GM18499 (cell line): Measurements from ENCODE around the gene DDX6.
"Not testable (repeated sequence)": the region's sequence is repeated elsewhere in the genome, so short reads cannot be mapped to it uniquely, and the experiment has no call there.

Experiments
- ATAC-seq: cut with Tn5 transposase; IDR thresholded peaks from one replicate; pipeline ENCODE4 v1.9.1; 2021; ENCODE audit warnings: moderate number of reproducible peaks; ENCODE audit not compliant: insufficient read depth, unreplicated experiment

Gene DDX6

DNA sequence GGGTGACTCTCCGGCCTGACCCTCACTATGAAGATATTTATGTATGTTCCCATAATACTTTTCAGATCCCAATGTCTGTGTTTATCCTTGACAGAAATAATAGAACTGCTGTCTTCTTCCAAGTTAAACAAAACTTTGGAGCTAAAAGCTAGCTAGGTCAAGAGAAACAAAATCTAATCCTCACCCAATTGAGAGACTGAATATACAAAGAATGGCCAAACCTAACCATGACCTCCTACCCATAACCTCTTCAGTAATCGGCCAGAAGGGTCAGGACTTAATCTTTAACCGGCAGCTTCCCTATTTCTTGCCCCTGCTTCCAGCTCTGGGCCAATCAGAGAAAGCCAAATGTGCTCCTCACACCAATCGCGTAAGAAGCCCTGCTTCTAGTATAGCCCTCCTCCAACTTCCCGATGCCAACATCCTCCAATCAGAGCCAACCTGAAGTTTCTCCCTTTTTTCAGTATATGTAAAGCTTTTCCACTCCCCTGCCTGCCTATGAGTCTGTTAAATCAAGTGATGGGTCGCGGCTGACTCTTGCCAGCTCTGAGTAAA is 1.7 kb upstream of the DDX6 start:
- ATAC-seq, result peak; percentile 58

- ATAC-seq, result no peak
Measured at GRCh38 chr11:118791961-118792569, 1.1 kb upstream of the DDX6 start.

DNA sequence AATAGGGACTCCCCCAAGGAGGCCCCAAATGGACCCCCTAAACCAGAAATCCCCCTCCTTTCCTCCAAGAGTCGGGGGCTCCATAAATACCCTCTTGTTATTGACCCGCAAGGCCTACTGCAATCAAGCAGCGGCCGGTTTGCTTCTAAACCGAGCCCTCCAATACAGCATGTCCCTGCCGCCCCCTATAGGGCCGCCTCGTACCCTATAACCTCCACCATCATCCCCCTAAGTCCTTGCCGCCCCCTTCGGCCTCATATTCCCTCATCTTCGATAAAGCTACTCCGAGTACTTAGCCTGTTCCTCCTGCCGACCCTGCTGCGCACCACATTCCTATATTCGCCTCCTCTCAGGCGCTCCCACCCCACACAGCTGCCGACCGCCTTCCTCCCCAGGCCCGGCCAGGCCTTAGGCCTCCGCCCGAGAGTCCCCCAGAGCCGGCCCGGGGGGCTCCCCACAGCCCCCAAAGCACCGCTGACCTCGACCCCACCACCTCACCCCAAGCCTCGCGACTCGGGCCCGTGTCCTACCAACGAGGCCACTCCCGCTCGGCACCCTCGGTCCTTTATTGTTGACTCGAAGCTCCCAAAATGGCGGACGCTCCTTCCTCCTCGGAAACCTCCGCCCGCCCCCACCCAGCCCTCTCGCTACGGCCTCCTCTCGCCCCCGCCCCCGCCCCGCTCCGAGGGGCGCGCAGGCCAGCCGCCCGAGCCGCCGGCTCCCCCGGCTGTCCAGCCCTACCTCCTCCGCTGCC is 430 bp downstream of the DDX6 start:
- no peak for ATAC-seq

- ATAC-seq, result no peak
Measured at GRCh38 chr11:118789501-118790356, 1.2 kb downstream of the DDX6 start.

DNA sequence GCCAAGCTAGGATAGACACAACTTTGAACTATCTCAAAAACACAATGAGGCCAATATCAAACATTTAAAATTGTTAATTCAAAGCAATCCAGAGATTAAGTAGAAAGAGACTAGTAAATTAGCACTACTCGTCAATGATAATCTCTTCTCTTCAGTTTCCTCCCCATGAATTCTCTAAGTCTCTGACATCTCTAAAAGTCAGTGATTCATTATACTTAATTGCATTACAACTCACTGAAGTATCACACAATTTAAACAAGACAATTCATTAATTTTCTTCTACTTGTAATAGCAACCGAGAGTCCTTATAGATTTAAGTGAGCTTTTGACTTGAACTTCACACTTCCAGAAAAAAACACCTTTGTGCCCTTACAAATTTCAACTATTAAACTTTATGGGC is 4.3 kb downstream of the DDX6 start:
- no peak for ATAC-seq

DNA sequence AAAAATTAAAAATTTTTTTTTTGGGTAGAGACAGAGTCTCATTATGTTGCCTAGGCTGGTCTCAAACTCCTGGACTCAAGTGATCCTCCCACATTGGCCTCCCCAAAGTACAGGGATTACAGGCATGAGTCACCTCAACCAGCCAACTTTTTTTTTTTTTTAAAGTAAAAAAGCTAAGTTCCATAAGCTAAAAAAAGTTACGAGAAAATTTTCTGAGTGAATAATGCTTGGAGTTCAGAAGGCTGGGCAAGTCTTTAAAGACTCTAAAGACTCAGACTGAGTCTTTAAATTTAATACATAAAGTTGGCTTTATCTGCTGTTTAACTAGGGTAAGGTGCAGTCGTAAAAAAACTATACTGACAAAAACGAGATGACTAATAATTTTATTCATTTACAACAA is 5.6 kb downstream of the DDX6 start:
- no peak for ATAC-seq

DNA sequence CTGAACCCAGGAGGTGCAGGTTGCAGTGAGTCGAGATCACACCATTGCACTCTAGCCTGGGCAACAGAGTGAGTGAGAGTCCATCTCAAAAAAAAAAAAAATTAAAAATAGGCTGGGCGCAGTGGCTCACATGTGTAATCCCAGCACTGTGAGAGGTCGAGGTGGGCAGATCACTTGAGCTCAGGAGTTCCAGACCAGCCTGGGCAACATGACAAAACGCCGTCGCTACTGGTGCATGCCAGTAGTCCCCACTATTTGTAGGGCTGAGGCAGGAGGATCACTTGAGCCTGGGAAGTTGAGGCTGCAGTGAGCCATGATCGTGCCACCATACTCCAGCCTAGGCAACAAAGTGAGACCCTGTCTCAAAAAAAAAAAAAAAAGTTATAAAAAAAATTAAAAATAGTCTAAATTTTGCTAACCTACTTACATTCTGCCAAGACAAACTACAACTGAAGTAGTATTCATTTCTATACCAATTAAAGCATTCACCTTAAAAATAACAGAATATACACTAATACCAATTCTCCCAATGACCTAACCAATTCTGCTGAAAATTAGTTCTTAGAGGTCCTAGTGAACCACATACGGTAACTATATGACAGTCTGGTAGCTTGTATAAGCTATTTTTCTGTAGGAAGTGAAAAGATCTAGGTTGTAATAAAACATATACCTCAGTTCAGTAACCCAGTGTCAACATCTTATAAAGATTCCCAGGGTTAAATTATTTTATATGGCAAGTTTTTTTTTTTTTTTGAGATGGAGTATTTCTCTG is 7.1 kb downstream of the DDX6 start:
- ATAC-seq, result no peak

- ATAC-seq, result not testable (repeated sequence)
Measured at GRCh38 chr11:118783324-118783723, 7.6 kb downstream of the DDX6 start.

- no peak for ATAC-seq
Measured at GRCh38 chr11:118778898-118779297, 12.1 kb downstream of the DDX6 start.

DNA sequence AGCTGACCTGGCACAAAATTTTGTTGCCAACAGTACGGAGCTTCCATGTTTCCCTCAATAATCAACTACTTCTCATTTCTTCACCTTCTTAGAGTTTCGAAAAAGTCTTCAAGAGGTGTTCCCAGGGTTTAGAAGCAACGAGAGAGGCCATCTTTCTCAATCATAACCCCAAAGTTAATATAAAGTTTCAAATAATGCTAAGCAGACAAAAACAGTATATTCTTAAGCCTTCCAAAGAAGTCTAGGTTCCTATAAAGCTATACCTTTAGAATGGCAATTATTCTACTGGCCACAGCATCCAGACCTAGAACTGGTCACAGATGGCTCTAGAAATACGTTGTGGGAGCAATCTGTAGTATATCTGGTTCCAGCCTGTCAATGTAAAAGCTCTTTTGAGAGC is 16.9 kb downstream of the DDX6 start:
- ATAC-seq, result no peak

DNA sequence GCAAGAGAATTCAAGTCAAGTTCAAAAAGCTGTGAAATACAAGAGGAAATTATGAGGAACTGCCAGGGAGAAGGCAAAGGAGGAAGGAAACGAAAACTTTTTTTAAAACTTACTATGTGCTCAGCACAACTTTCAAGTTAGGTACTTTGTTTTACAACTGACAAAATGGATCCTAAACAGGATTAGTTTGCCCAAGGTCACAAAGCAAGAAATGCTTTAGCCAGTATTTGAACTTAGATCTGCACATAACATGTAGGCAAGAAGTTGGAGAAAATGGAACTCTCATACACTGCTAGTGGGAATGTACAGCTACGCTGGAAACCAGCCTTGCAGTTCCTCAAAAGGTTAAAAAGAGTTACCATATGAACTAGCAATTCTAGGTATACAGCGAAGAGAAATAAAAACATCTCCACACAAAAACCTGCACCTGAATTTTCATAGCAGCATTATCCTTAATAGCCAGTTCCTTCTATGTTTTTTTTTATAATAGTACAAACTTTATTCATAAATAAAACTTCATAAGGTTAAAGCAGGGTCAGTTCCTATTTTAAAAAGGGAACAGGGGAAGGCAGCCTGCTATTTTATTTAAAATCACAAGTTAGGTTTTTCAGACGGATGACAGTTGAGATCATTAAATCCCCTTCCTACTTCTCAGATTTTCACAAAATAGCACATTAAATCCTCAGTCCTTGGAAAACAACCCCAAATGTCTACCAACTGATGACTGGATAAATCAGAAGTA is 19.2 kb downstream of the DDX6 start:
- ATAC-seq, result no peak

- ATAC-seq, result no peak
Measured at GRCh38 chr11:118768690-118769089, 22.3 kb downstream of the DDX6 start.

DNA sequence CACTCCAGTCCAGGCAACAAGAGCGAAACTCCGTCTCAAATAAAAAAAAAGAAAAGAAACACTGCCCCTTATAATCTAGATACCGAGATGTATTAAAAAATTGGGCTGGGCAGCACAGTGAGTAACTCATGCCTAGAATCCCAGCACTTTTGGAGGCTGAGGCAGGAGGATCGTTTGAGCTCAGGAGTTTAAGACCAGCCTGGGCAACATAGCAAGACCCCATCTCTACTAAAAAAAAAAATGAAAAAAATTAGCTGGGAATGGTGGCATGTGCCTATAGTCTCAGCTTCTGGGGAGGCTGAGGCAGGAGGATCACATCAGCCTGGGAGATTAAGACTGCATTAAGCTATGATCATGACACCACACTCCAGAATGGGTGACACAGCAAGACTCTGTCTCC is 24.9 kb downstream of the DDX6 start:
- ATAC-seq, result no peak

GRCh38 chr11:118765095-118765691 is 25.8 kb downstream of the DDX6 start:
- ATAC-seq, result not testable (repeated sequence)

GRCh38 chr11:118763041-118763440 is 27.9 kb downstream of the DDX6 start:
- no peak for ATAC-seq

- not testable (repeated sequence) for ATAC-seq
Measured at GRCh38 chr11:118761981-118762380, 29.0 kb downstream of the DDX6 start.

DNA sequence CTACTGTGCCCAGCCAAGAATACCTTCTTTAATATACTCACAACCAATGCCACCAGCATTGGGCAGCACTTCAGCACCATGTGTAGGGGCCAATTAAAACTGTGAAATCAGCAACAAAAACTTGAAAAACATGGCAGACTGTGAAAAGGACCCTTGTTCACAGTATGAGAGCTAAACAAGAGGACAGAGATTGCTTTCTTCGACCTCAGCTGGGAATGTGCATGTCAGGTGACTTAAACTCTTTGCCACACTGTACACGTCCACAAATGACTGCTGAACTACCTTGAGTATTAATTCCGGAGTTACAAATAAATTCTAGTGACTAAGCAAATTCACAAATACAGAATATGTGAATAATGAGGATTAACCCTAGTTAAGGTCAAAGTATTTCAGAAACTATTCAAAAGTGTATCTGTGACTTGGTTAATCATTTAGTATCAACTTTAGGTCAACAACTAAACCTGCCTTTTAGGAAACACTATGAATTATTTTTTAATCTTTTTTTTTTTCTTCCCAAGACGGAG is 33.0 kb downstream of the DDX6 start:
- no peak for ATAC-seq

- ATAC-seq, result no peak
Measured at GRCh38 chr11:118752654-118753053, 38.3 kb downstream of the DDX6 start.

DNA sequence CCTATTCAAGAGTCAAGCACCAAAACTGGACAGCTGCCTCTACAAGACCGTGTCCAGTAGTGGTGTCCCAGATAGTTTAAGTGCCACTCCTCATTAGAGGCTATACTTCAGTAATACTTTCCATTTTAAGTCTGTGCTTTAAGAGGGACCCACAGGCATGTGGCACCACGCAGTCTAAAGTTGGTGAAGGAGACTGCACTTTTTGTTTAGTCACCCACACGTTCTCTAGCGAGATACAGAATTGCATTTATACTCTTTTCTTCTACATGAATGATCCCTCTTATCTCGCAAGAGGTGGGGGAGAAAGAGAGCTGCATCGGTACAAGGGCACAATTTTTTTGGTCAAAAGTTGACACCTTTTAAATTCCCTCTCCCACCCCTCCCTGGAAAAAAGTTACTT is 41.5 kb downstream of the DDX6 start:
- no peak for ATAC-seq
